Parathyroid adenoma (tissue), 2 donors: Measurements from ENCODE around the gene CASKIN1.

Experiments used
- H2AFZ ChIP-seq: fragments of 300-600 bp; sonication (generic); one replicate; pipeline ENCODE4 v1.7.0; 2017; ENCODE audit warnings: antibody characterized with exemption, mild to moderate bottlenecking
- H3K27ac ChIP-seq: fragments of 300-600 bp; sonication (generic); one replicate; pipeline ENCODE4 v1.7.0; 2017
- H3K27me3 ChIP-seq: fragments of 300-600 bp; sonication (generic); one replicate; pipeline ENCODE4 v1.7.0; 2017; ENCODE audit warnings: low read length; ENCODE audit not compliant: control insufficient read depth, insufficient read depth
- H3K36me3 ChIP-seq: fragments of 300-600 bp; sonication (generic); one replicate; pipeline ENCODE4 v1.7.0; 2017; ENCODE audit warnings: low read length; ENCODE audit not compliant: control insufficient read depth, insufficient read depth
- H3K4me1 ChIP-seq: fragments of 300-600 bp; sonication (generic); one replicate; pipeline ENCODE4 v1.7.0; 2017; ENCODE audit warnings: control low read depth
- H3K4me2 ChIP-seq: fragments of 300-600 bp; sonication (generic); one replicate; pipeline ENCODE4 v1.7.0; 2017; ENCODE audit warnings: low read length
- H3K4me3 ChIP-seq: fragments of 300-600 bp; sonication (generic); one replicate; pipeline ENCODE4 v1.7.0; 2017; ENCODE audit warnings: low read depth, low read length
- H3K79me2 ChIP-seq: fragments of 300-600 bp; sonication (generic); one replicate; pipeline ENCODE4 v1.7.0; 2017; ENCODE audit warnings: control low read depth
- H3K9ac ChIP-seq: fragments of 300-600 bp; sonication (generic); one replicate; pipeline ENCODE4 v1.7.0; 2017; ENCODE audit warnings: mild to moderate bottlenecking
- H3K9me3 ChIP-seq: fragments of 300-600 bp; sonication (generic); one replicate; pipeline ENCODE4 v1.7.0; 2017; ENCODE audit warnings: low read length; ENCODE audit not compliant: control insufficient read depth
- TF ChIP-seq, protein P1 (sequence below): fragments of 300-600 bp; sonication (generic); IDR thresholded peaks from one replicate; pipeline ENCODE4 v1.7.0; 2017; ENCODE audit warnings: antibody characterized with exemption, mild to moderate bottlenecking
- donor health status: primary hyperparathyroidism.

The CASKIN1 gene

GRCh38 chr16:2179107-2179501 is 17.3 kb downstream of the CASKIN1 start:
- H3K4me2 ChIP-seq, result no peak overlapping the region
- no peaks in the 10 kb centered on the region for H3K9me3 ChIP-seq
- H3K4me3 ChIP-seq, result no peak overlapping the region
- no peak overlapping the region for H3K27ac ChIP-seq
- no peaks in the 10 kb centered on the region for H3K79me2 ChIP-seq
- TF ChIP-seq, protein P1, sequence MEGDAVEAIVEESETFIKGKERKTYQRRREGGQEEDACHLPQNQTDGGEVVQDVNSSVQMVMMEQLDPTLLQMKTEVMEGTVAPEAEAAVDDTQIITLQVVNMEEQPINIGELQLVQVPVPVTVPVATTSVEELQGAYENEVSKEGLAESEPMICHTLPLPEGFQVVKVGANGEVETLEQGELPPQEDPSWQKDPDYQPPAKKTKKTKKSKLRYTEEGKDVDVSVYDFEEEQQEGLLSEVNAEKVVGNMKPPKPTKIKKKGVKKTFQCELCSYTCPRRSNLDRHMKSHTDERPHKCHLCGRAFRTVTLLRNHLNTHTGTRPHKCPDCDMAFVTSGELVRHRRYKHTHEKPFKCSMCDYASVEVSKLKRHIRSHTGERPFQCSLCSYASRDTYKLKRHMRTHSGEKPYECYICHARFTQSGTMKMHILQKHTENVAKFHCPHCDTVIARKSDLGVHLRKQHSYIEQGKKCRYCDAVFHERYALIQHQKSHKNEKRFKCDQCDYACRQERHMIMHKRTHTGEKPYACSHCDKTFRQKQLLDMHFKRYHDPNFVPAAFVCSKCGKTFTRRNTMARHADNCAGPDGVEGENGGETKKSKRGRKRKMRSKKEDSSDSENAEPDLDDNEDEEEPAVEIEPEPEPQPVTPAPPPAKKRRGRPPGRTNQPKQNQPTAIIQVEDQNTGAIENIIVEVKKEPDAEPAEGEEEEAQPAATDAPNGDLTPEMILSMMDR, result no peak
- no peak overlapping the region for H2AFZ ChIP-seq
- no peaks in the 10 kb centered on the region for H3K27me3 ChIP-seq
- H3K4me1 ChIP-seq, result no peaks in the 10 kb centered on the region
- no peak overlapping the region for H3K9ac ChIP-seq
- H3K36me3 ChIP-seq, result no peaks in the 10 kb centered on the region

GRCh38 chr16:2178321-2179106 is 17.9 kb downstream of the CASKIN1 start:
- no peaks in the 10 kb centered on the region for H3K9me3 ChIP-seq
- H3K79me2 ChIP-seq, result no peaks in the 10 kb centered on the region
- H3K27ac ChIP-seq, result no peak overlapping the region
- TF ChIP-seq, protein P1, result no peak
- H3K4me2 ChIP-seq, result no peak overlapping the region
- H3K36me3 ChIP-seq, result no peaks in the 10 kb centered on the region
- H3K9ac ChIP-seq, result no peak overlapping the region
- no peaks in the 10 kb centered on the region for H3K27me3 ChIP-seq
- no peaks in the 10 kb centered on the region for H3K4me1 ChIP-seq
- no peak overlapping the region for H2AFZ ChIP-seq
- H3K4me3 ChIP-seq, result no peak overlapping the region

GRCh38 chr16:2177561-2177960 is 18.8 kb downstream of the CASKIN1 start:
- no peak overlapping the region for H2AFZ ChIP-seq
- no peak overlapping the region for H3K27ac ChIP-seq
- H3K27me3 ChIP-seq, result no peaks in the 10 kb centered on the region
- H3K9me3 ChIP-seq, result no peaks in the 10 kb centered on the region
- no peak overlapping the region for H3K9ac ChIP-seq
- no peaks in the 10 kb centered on the region for H3K36me3 ChIP-seq
- no peak overlapping the region for H3K4me3 ChIP-seq
- H3K4me2 ChIP-seq, result no peak overlapping the region
- no peaks in the 10 kb centered on the region for H3K4me1 ChIP-seq
- H3K79me2 ChIP-seq, result no peaks in the 10 kb centered on the region
- TF ChIP-seq, protein P1, result no peak

- Histone ChIP-seq H3K27me3 (no peaks in the 10 kb centered on the region), H3K4me3 (no peak overlapping the region), H2AFZ (no peak overlapping the region), H3K4me1 (no peaks in the 10 kb centered on the region), H3K4me2 (no peak overlapping the region), H3K9ac (no peak overlapping the region), H3K79me2 (no peaks in the 10 kb centered on the region), H3K9me3 (no peaks in the 10 kb centered on the region), H3K36me3 (no peaks in the 10 kb centered on the region), H3K27ac (no peak overlapping the region)
- TF ChIP-seq, protein P1, result no peak
These were observed 19.3 kb downstream of the CASKIN1 start for GRCh38 chr16:2177101-2177500.

- no peaks in the 10 kb centered on the region for H3K79me2 ChIP-seq
- H3K27me3 ChIP-seq, result no peaks in the 10 kb centered on the region
- no peak overlapping the region for H3K27ac ChIP-seq
- H3K4me1 ChIP-seq, result no peaks in the 10 kb centered on the region
- no peaks in the 10 kb centered on the region for H3K36me3 ChIP-seq
- no peaks in the 10 kb centered on the region for H3K9me3 ChIP-seq
- TF ChIP-seq, protein P1, result no peak
- H2AFZ ChIP-seq, result no peak overlapping the region
- H3K4me2 ChIP-seq, result no peak overlapping the region
- H3K9ac ChIP-seq, result no peak overlapping the region
- H3K4me3 ChIP-seq, result no peak overlapping the region
These were observed 20.4 kb downstream of the CASKIN1 start for GRCh38 chr16:2176047-2176446.
